NCI-H460 (cell line): ENCODE measurements around the gene SLC4A1. TPM values are rescaled to one million over a fixed set of nuclear protein-coding genes. Genes with fewer than 3 reads are reported as not detected.
A peak's percentile ranks its signal among the peaks of the same experiment; 100 is the strongest.

Source experiments
- DNase-seq: peaks from one replicate; pipeline ENCODE4 v3.0.0-alpha.2; 2016; ENCODE audit warnings: low read depth; ENCODE audit errors: extremely low read depth
- total RNA-seq: library from RNA; depleted of rRNA; stranded (reverse); fragments of >200 nt; shearing (Covaris generic); gene quantifications from 2 replicates; pipeline ENCODE4 v1.2.3, GENCODE V29; 2014

The SLC4A1 gene
- total RNA-seq, 1 experiment from 2014 or later, result not detected

DNA sequence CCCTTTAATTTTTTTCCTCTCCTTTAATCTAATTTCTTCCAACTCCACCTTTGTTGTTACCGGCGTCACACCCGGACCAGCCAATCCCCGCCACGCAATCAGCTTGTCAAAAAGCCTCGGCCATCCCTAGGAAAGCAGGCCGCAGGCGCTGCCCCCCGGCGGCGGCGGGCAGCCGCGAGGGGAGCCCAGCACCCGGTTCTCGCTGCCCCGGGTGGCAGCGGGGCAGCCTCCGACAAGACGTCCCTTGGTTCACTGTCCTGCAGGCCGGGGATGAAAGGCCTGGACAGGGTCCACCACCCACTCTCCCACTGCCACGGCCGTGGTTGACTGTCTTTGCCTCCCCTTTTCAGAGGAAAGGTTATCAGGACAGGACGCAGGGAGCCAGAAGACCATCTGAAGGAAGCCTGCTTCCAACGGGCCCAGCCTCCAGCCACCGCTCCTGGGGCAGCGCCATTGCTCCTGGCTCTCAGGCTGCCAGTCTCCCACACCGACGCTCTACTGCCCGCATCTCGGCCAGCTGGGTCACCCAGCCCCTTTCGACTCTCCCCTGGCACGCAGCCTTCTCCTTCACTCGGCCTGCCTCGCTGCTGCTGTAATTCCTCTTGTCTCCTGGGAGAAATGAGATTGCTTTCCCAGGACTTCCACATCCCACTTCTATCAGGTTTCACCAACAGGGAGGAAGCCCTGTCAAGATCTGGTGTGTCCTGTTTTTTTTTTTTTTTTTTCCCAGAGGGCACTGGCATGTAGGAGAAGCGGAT lies 45.6 kb downstream of the SLC4A1 start:
- DNase-seq, result peak; percentile 58

GRCh38 chr17:44221862-44222111 lies 46.1 kb downstream of the SLC4A1 start:
- no peak for DNase-seq

- DNase-seq, result peak; percentile 61
These were observed 46.7 kb downstream of the SLC4A1 start for GRCh38 chr17:44221084-44221861.

- DNase-seq, result no peak
These were observed 47.5 kb downstream of the SLC4A1 start for GRCh38 chr17:44220213-44221083.

DNA sequence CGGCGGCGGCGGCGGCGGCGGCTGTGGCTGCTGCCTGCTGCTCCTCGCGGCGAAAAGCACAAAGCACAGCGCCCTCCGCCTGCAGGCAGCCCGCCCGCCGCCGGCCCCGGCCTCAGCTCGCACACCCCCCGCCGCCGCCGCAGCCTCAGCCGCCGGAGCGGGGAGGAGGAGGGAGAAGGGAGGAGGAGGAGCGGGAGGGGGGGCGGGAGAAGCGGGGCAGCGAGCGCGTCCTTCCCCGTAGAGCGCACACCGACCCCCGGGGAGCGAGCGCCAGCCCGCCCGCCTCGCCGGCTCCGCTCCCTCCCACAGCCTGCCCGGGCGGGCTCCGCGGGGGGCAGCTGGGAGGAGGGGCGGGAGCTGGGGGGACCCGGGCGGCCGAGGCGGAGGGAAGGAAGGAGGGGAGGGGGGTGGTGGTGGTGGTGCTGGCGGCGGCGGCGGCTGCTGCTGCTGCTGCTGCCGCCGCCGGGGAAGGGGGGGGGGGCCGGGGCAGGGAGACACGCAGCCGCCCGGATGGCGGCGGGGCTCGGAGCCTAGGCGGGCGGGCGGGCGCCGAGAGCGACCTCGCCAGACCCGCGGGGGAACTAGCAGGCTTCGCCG lies 48.2 kb downstream of the SLC4A1 start, which contains the start of gene UBTF:
Gene UBTF (minus strand): TSS at position 60 of the 597 bp plus-strand sequence. CDS start 1,446 bp downstream, outside the sequence.
- DNase-seq, result peak; percentile 52

DNA sequence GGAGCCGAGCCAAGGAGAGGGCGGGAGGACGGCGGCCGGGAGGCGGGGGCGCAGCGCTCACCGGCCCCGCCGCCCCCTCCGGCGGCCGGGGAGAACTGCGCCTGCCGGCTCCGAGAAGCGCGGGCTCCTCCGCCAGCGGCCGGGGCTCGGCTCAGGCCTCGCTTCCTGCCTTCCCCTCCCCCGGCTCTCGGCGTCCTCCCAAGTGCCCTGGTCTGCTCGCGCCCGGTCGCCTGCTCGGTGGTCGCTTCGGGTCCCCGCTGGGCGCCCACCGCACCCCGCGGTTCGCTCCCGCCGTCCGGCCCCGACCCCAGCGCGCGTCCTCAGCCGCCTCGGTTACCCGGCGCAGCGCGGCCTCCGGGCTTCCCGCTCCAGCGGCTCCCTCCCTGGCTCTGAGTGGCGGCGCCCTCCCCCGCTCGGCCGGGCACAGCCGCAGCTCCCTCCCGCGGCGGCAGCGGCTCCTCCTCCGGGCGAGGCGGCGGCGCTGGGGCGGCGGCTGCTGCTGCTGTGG lies 48.8 kb downstream of the SLC4A1 start:
- DNase-seq, result no peak

DNA sequence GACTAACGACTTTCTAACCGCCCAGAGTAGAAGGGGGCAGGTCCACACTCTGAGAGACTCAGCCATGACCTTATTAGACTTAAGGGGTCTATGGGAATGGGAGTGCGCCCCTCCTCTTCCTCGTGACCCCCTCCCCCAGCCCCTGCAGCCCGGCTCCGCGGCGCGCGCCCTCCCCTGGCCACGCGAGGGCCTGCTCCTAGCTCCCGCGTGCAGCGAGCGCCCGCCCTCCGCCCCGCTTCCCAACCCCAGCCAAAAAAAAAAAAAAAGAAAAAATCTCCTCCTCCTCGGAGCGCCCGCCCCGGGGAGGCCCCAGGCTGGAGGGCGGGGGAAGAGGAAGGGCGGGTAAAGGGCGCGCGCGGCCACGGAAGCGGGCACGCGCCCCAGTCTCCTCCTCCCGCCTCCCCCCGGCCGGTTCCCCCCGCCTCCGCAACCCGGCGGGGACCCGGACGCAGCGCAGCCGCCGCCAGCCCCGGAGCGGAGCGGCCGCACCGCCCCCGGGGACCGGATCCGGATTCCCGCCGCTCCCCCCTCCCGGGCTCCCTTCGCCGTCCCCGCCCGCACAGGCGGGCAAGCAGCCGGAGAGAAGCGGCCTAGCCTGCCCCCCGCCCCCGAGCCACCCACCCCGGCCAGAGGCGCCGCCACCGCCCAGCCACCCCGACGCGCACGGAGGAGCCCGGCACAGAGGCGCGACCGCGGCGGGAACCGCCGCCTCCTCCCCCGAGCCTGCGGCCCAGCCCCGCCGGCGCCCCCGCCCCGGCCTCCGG lies 49.4 kb downstream of the SLC4A1 start:
- peak; percentile 93 for DNase-seq

DNA sequence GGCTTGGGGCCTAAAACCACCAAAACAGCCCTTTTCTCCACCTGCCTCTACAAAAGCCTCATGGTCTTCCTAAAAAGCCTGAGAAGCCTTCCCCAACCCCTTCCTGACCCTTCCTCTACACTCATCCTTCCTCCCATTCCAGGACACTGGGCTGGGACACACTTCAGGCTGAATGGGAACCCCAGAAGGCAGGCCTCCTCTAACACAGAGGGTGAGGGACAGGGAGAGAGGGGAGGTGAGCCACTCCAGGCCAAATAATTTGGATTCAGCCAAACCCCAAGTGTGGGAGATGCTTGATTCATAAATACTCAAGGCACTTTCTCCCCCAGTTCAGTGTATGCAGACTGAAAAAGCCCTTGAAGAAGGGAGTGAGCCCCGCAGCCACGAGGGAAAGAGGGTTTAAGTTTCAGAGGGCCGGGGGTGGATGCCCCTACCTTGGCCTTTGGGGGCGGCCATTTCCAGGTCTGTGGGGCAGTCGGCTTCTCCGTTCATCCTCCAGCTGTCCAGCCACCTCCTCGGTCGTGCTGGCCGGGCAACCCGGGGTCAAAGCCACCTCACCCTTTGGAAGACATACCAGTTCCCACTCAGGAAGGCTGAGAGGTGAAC lies 50.1 kb downstream of the SLC4A1 start:
- no peak for DNase-seq

DNA sequence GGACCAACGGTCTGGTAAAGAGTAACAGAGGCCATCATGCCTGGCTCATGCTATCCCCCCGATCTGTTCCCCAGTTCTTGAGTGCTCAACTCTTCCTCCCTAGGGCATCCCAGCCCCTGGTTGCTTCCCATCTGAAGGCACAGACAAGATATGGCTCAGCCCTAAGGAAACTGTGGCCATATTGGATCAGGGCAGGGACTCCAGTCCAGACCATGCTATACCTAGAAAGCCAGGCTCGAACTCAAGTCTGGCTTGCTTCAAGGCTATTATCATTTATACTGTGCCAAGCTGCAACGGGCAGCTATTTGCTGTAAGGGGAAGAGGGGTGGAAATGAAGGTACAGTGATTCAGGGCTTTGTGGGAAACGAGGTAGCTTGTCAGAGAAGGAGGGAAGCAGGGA lies 51.2 kb downstream of the SLC4A1 start:
- DNase-seq, result no peak

- DNase-seq, result no peak
These were observed 51.8 kb downstream of the SLC4A1 start for GRCh38 chr17:44216173-44216572.

GRCh38 chr17:44214896-44215295 lies 53.0 kb downstream of the SLC4A1 start:
- no peak for DNase-seq

GRCh38 chr17:44214230-44214494 lies 53.8 kb downstream of the SLC4A1 start:
- no peak for DNase-seq

DNA sequence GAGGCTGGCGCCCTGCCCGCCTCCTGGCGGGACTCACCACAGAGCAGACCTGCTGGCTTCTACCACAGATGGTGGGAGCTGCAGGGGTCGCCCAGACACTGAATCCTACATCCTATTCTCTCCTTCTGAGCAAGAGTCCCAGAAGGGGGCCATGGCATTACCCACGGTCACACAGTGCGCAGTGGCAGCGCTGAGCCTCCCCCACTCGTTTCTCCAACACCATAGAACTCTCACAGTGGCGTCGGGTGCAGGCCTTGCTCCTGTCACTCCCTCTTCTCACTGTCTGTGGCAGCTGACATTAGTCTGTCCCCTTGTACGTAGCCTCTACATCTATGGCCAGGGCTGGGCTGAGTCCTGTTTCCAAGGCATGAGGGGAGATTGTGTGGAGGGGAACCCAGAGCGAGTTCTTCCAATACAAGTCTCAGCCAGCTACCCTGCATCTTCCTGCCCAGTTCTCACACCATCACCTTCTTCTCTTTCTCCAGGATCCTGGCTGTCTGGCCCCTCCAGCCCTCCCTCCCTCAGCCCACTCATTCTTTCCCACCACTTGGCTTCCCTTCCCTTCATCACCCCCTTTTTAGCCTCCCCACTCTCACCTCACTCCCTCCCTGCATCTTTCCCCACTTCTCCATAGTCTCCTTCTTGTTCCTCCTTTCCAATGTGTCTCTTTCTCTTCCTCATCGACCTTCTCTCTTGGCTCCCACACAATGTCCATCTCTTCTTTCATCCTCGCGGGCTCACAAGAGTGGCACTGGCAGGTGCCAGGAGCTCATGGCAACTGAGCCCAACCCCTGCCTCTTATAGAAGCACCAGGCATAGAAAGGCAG lies 54.3 kb downstream of the SLC4A1 start:
- no peak for DNase-seq

GRCh38 chr17:44212507-44213402 lies 55.2 kb downstream of the SLC4A1 start:
- DNase-seq, result no peak

GRCh38 chr17:44211281-44212265 lies 56.4 kb downstream of the SLC4A1 start:
- no peak for DNase-seq

- peak; percentile 79 for DNase-seq
These were observed 57.4 kb downstream of the SLC4A1 start for GRCh38 chr17:44210342-44211192.
